Activated B cell treated with CpG ODN at 0.5 μM for 24 hours (primary cell): ENCODE results near the gene NANS. TPM values are rescaled to one million over a fixed set of nuclear protein-coding genes. Genes with fewer than 3 reads are reported as not detected.

Experiments
- ATAC-seq: fragments of 200-7000 bp; cut with Tn5 transposase; one replicate; pipeline ENCODE4 v1.10.0; 2021; ENCODE audit warnings: low read depth, mild to moderate bottlenecking, moderate library complexity
- CTCF ChIA-PET: fragments of 350-600 bp; sonication (Branson Sonifier 250); formaldehyde crosslinking; loops from one replicate; lab custom pipeline; 2021; ENCODE audit warnings: antibody characterized with exemption; lab: Charles Lee
- POLR2A ChIA-PET: fragments of 350-600 bp; sonication (Branson Sonifier 250); formaldehyde crosslinking; loops from one replicate; lab custom pipeline; 2021; ENCODE audit warnings: antibody characterized with exemption; lab: Charles Lee
- DNase-seq: peaks from one replicate; pipeline ENCODE4 v3.0.0; 2022
- H3K27ac Mint-ChIP-seq: one replicate; pipeline ENCODE4 v1.8.0; 2020; ENCODE audit warnings: mixed read lengths
- H3K27me3 Mint-ChIP-seq: one replicate; pipeline ENCODE4 v1.8.0; 2021; ENCODE audit warnings: mixed read lengths
- H3K36me3 Mint-ChIP-seq: one replicate; pipeline ENCODE4 v1.8.0; 2021; ENCODE audit warnings: low read depth, mixed read lengths
- H3K4me1 Mint-ChIP-seq: one replicate; pipeline ENCODE4 v1.8.0; 2021; ENCODE audit warnings: mixed read lengths
- H3K4me3 Mint-ChIP-seq: one replicate; pipeline ENCODE4 v1.8.0; 2020; ENCODE audit warnings: mild to moderate bottlenecking, mixed read lengths
- H3K9me3 Mint-ChIP-seq: one replicate; pipeline ENCODE4 v1.8.0; 2020; ENCODE audit warnings: mixed read lengths
- intact Hi-C: fragments of 100-400 bp; cut with micrococcal nuclease; formaldehyde crosslinking; loops from one replicate; pipeline ENCODE4 v1.15.1; 2024
- total RNA-seq: library from RNA; stranded (reverse); gene quantifications from 2 replicates; pipeline ENCODE4 v1.2.3, GENCODE V29; 2022
- TF ChIP-seq, protein P1 (sequence below): fragments of 200-600 bp; IDR thresholded peaks from one replicate; pipeline ENCODE4 v1.8.0; 2022; ENCODE audit warnings: antibody characterized with exemption, mild to moderate bottlenecking

NANS gene
- total RNA-seq, 1 donor from 2014 or later: 21.8 TPM

DNA sequence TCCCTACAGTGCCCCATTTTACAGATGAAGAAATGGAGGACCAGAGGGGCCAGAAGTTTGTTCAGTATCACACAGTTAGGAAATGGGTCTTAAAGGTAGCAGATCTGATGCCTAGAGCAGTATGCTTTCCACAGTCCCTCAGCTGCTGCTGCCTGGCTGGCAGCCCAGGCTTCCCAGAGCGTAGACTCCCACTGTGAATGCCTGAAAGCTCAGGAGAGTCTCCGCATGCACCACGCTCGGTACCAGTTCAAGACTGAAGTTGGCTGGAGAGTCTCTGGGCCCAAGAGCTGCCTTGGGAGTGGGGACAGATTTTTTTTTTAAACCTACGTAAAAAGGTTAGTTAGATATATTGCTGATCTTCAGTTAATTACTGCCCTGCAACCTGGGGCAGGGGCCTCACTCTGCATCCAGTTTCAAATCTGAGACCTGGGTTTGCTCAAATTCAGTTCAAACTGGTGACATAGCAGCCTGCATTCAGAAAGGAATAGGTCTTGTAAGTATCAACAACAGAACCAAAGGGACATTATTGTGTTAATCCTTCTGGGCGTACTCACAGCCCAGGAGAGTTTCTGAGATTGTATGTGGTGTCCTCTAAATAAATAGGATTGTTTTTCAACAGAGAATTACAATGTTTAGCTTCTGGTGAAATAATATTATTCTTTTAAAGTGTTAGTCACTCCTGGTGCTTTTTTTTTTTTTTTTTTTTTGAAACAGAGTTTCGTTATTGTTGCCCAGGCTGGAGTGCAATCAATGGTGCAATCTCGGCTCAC lies 8.3 kb downstream of the NANS start:
- H3K27me3 Mint-ChIP-seq: no peaks in the 10 kb centered on the region
- intact Hi-C loops: no loop called here
- H3K36me3 Mint-ChIP-seq: peaks cover 50% of the 10 kb centered on the region
- H3K9me3 Mint-ChIP-seq: no peaks in the 10 kb centered on the region
- ATAC-seq (no peak), DNase-seq (no peak)
- CTCF ChIA-PET: interaction anchor here (0.6 kb wide), 1 partner anchor 10 kb away, joined by 3 read pairs; no protein-coding TSS in a partner anchor
- peaks cover 7% of the 10 kb centered on the region for H3K4me1 Mint-ChIP-seq
- TF ChIP-seq, protein P1, sequence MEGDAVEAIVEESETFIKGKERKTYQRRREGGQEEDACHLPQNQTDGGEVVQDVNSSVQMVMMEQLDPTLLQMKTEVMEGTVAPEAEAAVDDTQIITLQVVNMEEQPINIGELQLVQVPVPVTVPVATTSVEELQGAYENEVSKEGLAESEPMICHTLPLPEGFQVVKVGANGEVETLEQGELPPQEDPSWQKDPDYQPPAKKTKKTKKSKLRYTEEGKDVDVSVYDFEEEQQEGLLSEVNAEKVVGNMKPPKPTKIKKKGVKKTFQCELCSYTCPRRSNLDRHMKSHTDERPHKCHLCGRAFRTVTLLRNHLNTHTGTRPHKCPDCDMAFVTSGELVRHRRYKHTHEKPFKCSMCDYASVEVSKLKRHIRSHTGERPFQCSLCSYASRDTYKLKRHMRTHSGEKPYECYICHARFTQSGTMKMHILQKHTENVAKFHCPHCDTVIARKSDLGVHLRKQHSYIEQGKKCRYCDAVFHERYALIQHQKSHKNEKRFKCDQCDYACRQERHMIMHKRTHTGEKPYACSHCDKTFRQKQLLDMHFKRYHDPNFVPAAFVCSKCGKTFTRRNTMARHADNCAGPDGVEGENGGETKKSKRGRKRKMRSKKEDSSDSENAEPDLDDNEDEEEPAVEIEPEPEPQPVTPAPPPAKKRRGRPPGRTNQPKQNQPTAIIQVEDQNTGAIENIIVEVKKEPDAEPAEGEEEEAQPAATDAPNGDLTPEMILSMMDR: no peak
- H3K27ac Mint-ChIP-seq: no peak overlapping the region
- no peak overlapping the region for H3K4me3 Mint-ChIP-seq
- POLR2A ChIA-PET: interaction anchor here (0.5 kb wide), 1 partner anchor 82 kb away, joined by 3 read pairs; no protein-coding TSS in a partner anchor

DNA sequence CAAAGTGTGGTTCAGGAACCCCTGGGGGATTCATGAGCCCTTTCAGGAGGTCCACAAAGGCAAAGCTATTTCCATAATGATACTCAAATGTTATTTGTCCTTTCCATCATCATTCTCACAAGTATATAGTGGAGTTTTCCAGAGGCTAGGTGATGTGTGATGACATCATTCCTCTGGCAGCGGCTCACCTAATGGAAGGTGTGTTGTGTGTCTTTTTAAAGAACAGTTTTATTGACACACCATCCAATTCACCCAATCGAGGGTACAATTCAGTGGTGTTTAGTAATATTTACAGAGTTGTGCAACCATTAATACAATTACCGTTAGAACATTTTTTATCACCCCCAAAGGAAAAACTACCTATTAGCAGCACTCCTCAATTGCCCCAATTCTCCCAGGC lies 9.7 kb downstream of the NANS start:
- Mint-ChIP-seq H3K36me3 (peaks cover 43% of the 10 kb centered on the region), H3K27me3 (no peaks in the 10 kb centered on the region), H3K4me1 (peaks cover 7% of the 10 kb centered on the region), H3K4me3 (no peak overlapping the region), H3K9me3 (no peaks in the 10 kb centered on the region), H3K27ac (no peak overlapping the region)
- TF ChIP-seq, protein P1: no peak
- DNase-seq: no peak
- CTCF ChIA-PET: no interaction called here
- POLR2A ChIA-PET: no interaction called here
- ATAC-seq: no peak
- intact Hi-C loops: no loop called here

DNA sequence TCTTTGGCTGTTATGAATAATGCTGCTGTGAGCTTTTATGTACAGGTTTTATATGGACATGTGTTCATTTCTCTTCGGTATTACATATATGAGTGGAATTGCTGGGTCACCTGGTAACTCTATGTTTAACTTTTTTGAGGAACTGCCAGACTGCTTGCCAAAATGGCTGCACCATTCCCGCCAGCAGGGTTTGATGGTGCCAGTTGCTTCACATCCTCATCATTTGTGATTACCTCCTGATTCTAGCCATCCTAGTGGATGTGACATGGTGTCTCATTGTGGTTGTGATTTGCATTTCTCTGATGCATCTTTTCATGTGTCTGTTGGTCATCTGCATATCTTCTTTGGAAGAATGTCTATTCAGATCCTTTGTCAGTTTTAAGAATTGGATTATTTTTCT lies 10.7 kb downstream of the NANS start:
- ChIA-PET CTCF (interaction anchor here (1.7 kb wide), 1 partner anchor 197 kb away, joined by 6 read pairs; no protein-coding TSS in a partner anchor), POLR2A (no interaction called here)
- H3K4me3 Mint-ChIP-seq: no peak overlapping the region
- H3K9me3 Mint-ChIP-seq: no peaks in the 10 kb centered on the region
- DNase-seq: no peak
- peaks cover 7% of the 10 kb centered on the region for H3K4me1 Mint-ChIP-seq
- TF ChIP-seq, protein P1: no peak
- intact Hi-C loops: no loop called here
- no peak for ATAC-seq
- peaks cover 42% of the 10 kb centered on the region for H3K36me3 Mint-ChIP-seq
- H3K27me3 Mint-ChIP-seq: no peaks in the 10 kb centered on the region
- no peak overlapping the region for H3K27ac Mint-ChIP-seq

DNA sequence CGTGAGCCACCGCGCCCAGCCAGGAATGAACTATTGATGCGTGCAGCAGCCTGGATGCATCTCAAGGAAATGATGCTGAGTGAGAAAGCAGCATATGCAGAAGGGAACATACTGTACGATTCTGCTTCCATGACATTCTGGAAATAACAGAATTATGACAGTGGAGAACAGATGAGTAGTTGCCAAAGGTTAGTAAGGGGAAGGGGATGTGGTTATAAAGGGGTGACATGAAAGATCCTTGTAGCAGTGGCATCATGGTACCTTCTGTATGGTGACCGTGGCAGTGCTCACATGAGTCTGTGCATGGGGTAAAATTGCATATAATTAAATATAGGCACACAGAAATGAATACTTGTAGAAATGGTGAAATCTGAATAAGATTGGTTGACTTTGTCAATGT lies 13.0 kb downstream of the NANS start:
- peaks cover 9% of the 10 kb centered on the region for H3K4me1 Mint-ChIP-seq
- DNase-seq (no peak), ATAC-seq (no peak)
- no peaks in the 10 kb centered on the region for H3K9me3 Mint-ChIP-seq
- no peak overlapping the region for H3K4me3 Mint-ChIP-seq
- ChIA-PET POLR2A (no interaction called here), CTCF (no interaction called here)
- H3K36me3 Mint-ChIP-seq: peaks cover 25% of the 10 kb centered on the region
- H3K27ac Mint-ChIP-seq: no peak overlapping the region
- TF ChIP-seq, protein P1: no peak
- intact Hi-C loops: no loop called here
- H3K27me3 Mint-ChIP-seq: no peaks in the 10 kb centered on the region

DNA sequence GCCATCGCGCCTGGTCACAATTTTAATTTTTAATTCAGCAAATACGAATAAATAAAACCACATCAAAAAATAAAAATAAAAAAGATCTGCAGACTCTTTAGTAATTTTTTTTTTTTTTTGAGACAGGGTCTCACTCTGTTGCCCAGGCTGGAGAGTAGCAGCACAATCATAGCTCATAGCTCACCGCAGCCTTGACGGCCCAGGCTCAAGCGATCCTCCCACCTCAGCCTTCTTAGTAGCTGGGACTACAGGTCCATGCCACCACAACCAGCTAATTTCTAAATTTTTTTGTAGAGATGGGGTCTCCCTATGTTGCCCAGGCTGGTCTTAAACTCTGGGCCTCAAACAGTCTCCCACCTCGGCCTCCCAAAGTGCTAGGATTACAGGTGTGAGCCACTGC lies 14.2 kb downstream of the NANS start:
- Mint-ChIP-seq H3K4me3 (no peak overlapping the region), H3K4me1 (peaks cover 11% of the 10 kb centered on the region), H3K36me3 (peaks cover 16% of the 10 kb centered on the region), H3K27me3 (no peaks in the 10 kb centered on the region), H3K27ac (no peak overlapping the region), H3K9me3 (no peaks in the 10 kb centered on the region)
- TF ChIP-seq, protein P1: no peak
- ATAC-seq (no peak), DNase-seq (no peak)
- POLR2A ChIA-PET: interaction anchor here (0.5 to 1.9 kb wide), 2 partner anchors 14 to 238 kb away, joined by 3 to 10 read pairs; partner anchors contain the start of gene NANS
- CTCF ChIA-PET: interaction anchor here (0.7 to 1.1 kb wide), 2 partner anchors 123 to 192 kb away, joined by 4 read pairs; no protein-coding TSS in a partner anchor
- intact Hi-C loops: loop anchor here (5.0 kb wide), 1 partner anchor 47 kb away; the partner anchor contains the start of gene TRIM14
